HG02884 (cell line): Measurements from ENCODE around the gene ADGRL2.

ENCODE experiments used
- ATAC-seq: cut with Tn5 transposase; IDR thresholded peaks from one replicate; pipeline ENCODE4 v1.9.1; 2021; ENCODE audit warnings: mild to moderate bottlenecking, moderate library complexity; ENCODE audit not compliant: unreplicated experiment

ADGRL2 gene

GRCh38 chr1:81800695-81801650, at the start of gene ADGRL2:
ADGRL2 (plus strand) TSS chr1:81800934; CDS start chr1:81836985, 36,051 bp downstream.
- peak; percentile 44 for ATAC-seq

GRCh38 chr1:81752840-81753239, 47.9 kb upstream of the ADGRL2 start:
- no peak for ATAC-seq

GRCh38 chr1:81754424-81754823, 46.3 kb upstream of the ADGRL2 start:
- no peak for ATAC-seq

- ATAC-seq: no peak
Observed at GRCh38 chr1:81756872-81757271, 43.9 kb upstream of the ADGRL2 start.

- ATAC-seq: no peak
Observed at GRCh38 chr1:81757398-81758020, 43.2 kb upstream of the ADGRL2 start.

GRCh38 chr1:81758181-81758580, 42.6 kb upstream of the ADGRL2 start:
- no peak for ATAC-seq

- no peak for ATAC-seq
Observed at GRCh38 chr1:81760477-81761097, 40.1 kb upstream of the ADGRL2 start.

GRCh38 chr1:81775510-81775909, 25.2 kb upstream of the ADGRL2 start:
- ATAC-seq: no peak

GRCh38 chr1:81780705-81781454, 19.9 kb upstream of the ADGRL2 start:
- no peak for ATAC-seq

GRCh38 chr1:81781749-81782148, 19.0 kb upstream of the ADGRL2 start:
- no peak for ATAC-seq

GRCh38 chr1:81792184-81792583, 8.6 kb upstream of the ADGRL2 start:
- no peak for ATAC-seq

- no peak for ATAC-seq
Observed at GRCh38 chr1:81797701-81798100, 3.0 kb upstream of the ADGRL2 start.

GRCh38 chr1:81799939-81800694, 617 bp upstream of the ADGRL2 start:
- ATAC-seq: no peak

- ATAC-seq: no peak
Observed at GRCh38 chr1:81801651-81802456, 1.1 kb downstream of the ADGRL2 start.

GRCh38 chr1:81802457-81802706, 1.6 kb downstream of the ADGRL2 start:
- no peak for ATAC-seq

GRCh38 chr1:81802707-81803430, 2.1 kb downstream of the ADGRL2 start:
- ATAC-seq: no peak

GRCh38 chr1:81803431-81804110, 2.8 kb downstream of the ADGRL2 start:
- no peak for ATAC-seq

GRCh38 chr1:81804312-81804711, 3.6 kb downstream of the ADGRL2 start:
- no peak for ATAC-seq
